Activated T-cell treated with anti-CD3 and anti-CD28 coated beads for 4 hours (primary cell): ENCODE results near the gene HIPK3.
A peak's percentile ranks its signal among the peaks of the same experiment; 100 is the strongest.

Experiments used
- DNase-seq: peaks from one replicate; pipeline ENCODE4 v3.0.0-alpha.2; 2020

The HIPK3 gene

DNA sequence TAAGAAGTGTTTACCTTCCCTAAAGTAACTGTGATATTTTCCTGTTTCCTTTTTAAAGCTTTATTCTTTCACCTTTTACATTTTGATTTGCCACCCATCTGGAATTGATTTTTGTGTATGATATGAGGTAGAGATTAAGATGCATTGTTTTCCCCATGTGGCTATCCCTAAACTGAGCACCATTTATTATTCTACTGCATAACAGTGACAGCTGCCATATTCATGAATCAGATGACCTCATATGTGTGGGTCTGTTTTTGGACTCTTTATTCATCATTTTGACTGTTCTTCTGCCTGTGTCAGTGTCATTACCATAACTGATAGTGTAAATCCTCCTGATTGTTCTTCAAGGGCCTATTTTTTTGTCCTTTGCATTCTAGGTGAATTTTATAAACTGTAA lies 50.8 kb downstream of the HIPK3 start:
- DNase-seq: no peak

- no peak for DNase-seq
Observed at GRCh38 chr11:33309118-33309517, 51.9 kb downstream of the HIPK3 start.

GRCh38 chr11:33310720-33311500 lies 53.7 kb downstream of the HIPK3 start:
- no peak for DNase-seq

DNA sequence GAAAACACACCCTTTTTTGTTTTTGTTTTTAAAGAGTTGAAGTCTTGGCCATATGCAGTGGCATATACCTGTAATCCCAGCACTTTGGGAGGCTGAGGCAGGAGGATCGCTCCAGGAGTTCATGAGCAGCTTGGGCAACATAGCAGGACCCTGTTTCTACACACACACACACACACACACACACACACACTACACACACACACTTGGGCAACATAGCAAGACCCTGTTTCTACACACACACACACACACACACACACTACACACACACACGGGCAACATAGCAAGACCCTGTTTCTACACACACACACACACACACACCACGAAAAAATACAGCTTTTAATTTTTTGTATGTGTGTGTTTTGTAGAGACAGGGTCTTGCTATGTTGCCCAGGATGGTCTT lies 54.5 kb downstream of the HIPK3 start:
- no peak for DNase-seq

DNA sequence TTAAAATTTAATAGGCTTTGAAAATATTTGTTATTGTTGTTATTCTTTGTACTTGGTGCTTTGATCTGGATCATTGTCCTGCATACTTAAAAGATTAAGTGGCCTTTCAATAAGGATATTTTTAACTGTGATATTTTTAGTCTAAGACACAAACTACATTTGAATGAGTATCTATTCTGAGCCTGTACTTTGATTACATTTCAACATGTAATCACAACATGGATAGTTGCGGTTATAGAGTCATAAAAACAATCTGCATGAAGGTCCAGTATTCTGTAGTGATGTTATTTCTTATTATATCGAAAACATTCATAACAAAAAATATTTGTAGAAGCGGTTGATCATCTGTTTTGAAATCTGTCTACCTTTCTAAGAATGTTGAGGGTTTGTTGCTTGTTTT lies 58.6 kb downstream of the HIPK3 start:
- DNase-seq: no peak

- no peak for DNase-seq
Observed at GRCh38 chr11:33317662-33318061, 60.5 kb downstream of the HIPK3 start.

DNA sequence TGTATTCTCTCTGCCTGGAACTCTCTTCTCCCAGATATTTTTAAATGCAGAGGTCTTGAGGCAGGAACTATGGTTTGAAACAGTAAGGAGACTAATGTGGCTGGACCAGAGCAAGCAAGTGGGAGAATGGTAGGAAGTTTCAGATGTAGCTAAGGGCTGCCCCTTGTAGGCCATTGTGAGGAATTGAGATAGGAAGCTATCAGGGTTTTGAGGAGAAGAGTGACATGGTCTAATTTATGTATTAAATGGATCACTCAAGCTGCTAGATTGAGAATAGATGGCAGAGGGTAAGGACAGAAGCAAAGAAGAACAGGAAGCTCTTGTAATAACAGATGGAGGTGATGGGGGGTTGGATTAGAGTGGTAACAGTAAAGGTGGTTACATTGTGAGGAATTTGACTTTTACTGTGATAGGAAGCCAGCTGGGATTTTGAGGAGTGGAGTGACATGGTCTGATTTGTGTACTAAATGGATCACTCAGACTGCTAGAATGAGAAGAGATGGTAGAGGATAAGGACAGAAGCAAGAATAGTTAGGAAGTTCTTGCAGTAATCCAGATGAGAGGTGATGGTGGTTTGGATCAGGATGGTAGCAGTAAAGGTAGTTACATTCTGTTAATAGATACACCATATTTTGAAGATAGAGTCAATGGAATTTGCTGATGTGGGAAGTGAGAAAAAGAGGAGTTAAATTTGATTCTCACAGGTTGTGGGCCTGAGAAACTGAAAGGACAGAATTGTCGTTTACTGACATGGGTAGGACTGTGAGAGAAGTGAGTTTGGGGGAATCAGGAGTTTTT lies 63.0 kb downstream of the HIPK3 start:
- no peak for DNase-seq

DNA sequence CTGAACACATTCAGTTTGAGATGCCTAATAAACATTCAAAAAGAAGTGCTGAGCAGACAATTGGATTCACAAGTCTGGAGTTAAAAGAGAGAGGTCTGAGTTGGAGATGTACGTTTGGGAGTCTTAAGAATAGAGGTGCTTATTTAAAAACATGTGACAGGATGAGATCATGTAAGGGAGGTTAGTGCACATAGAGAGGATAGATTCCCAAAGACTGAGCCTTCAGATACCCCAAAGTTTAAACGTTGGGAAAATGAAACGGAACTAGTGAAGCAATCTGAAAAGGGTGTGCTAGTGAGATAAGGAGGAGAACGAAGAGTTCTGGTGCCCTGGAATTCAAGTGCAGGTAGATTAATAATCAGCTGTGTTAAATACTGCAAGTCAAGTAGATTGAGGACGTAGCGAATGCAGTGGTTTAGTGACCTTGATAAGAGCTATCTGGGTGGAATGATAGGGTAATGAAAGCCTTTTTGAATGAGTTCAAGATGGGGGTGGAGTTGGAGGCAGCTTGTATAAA lies 63.7 kb downstream of the HIPK3 start:
- DNase-seq: no peak

GRCh38 chr11:33321422-33321821 lies 64.2 kb downstream of the HIPK3 start:
- DNase-seq: no peak

GRCh38 chr11:33323421-33323820 lies 66.2 kb downstream of the HIPK3 start:
- no peak for DNase-seq

DNA sequence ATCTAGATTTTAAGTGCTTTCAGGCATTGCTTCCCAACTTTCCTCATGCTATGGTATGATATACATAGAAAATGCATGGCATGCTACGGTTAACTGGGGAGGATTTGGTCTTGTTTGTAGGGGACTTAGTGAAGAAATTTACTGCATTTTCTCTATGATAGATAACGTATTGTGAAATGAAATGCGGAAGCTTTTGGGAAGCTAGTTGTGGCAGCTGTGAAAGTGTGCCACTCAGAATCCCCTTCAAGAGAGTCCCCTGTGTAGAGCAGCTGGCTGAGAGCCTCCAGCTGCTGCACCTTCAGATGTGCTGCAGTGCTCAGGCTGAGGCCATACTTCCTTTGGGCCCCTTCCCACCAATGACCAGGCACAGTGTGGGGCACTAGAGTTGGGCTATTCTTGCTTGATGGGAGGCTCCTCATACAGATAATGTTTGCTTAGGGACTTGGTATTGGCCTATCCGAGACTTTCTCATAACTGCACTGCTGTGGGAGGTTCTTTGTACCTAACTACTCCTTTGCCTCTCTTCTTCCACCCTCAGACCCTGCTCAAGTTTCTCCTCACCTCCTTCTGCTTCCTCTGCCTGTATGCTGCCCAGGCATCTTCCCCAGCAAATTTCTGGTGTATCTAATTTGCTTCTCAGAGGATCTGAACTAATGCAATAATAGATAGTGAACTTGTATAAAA lies 67.3 kb downstream of the HIPK3 start:
- no peak for DNase-seq

DNA sequence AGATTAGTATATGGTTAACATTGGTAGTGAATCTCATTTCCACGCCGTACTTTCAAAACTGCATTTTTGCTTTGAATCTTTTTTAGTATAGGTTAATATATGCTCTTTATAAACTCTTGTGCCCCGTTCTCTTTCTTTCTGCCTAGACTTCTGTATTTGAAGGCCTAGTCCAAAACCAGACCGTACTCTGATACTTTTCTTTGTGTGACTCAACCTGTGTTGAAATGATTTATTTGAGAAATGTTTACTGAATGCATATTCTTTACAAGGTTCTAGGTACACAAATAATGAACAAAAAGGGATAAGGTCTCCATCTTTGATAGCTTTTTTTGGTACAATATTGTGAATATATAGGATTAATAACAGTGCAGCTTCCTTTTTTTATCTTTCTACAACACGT lies 68.3 kb downstream of the HIPK3 start:
- DNase-seq: no peak

- peak; percentile 5 for DNase-seq
Observed at GRCh38 chr11:33329705-33330329, 72.6 kb downstream of the HIPK3 start.

- no peak for DNase-seq
Observed at GRCh38 chr11:33333816-33334215, 76.6 kb downstream of the HIPK3 start.

GRCh38 chr11:33334627-33335026 lies 77.4 kb downstream of the HIPK3 start:
- DNase-seq: no peak

DNA sequence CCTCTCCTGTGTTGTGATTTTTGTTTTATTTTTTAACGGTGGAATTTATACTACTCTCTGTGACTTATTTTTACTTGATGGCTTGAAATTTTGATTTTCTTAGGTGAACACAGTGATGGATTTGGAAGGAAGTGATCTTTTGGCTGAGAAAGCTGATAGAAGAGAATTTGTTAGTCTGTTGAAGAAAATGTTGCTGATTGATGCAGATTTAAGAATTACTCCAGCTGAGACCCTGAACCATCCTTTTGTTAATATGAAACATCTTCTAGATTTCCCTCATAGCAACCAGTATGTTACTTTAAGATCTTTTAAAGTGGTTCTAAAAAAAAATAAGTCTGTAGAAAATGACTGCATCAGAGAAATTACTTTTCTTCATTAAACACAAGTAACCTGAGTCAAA lies 82.1 kb downstream of the HIPK3 start:
- no peak for DNase-seq

GRCh38 chr11:33344611-33345010 lies 87.4 kb downstream of the HIPK3 start:
- no peak for DNase-seq

GRCh38 chr11:33347490-33348125 lies 90.4 kb downstream of the HIPK3 start:
- DNase-seq: no peak

DNA sequence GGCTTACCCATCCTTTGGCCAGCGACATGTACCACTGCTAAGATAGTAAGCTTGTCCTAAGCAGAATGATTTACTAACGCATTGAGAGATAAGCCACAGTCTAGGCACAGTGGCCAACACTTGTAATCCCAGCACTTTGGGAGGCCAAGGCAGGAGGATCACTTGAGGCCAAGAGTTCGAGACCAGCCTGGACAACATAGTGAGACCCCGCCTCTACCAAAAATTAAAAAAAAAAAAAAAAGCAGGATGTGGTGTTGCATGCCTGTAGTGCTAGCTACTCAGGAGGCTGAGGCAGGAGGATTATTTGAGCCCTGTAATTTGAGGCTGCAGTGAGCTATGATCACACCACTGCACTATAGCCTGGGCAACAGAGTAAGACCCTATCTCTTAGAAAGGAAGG lies 93.1 kb downstream of the HIPK3 start:
- DNase-seq: no peak

DNA sequence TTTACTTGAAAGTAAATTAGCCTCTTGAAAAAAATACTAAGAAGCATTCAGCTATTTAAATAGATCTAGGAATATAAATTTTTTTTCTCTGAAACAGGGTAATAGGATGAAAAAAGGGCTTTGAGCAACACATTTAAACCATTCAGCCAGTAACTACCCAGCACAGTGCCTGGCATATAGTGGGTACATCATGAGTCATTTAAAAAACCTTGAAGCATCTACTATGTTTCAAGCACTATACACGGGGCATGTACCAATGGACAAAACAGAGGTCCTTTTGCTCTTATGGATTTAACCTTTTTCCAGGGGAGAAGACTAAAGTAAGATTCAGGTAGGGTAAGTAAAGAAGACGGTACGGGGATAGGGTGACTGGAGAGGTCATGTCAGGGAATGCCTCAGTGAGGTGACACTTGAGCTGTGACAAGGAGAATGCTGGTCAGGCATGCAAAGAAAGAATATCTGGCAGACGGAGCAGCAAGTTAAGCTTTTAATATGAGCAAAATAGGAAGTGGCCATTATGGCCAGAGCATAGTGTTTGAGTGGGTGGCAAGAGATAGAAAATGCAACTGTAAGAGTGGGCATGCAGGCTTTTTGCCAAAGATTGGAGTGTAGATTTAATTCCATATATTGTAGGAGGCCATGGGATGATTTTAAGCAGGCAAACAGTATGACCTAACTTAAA lies 101.1 kb downstream of the HIPK3 start:
- DNase-seq: no peak

- DNase-seq: no peak
Observed at GRCh38 chr11:33360642-33361041, 103.5 kb downstream of the HIPK3 start.
